Measurements from ENCODE around the gene CHMP1B.
A peak's percentile ranks its signal among the peaks of the same experiment; 100 is the strongest.
"Not testable (repeated sequence)": the region's sequence is repeated elsewhere in the genome, so short reads cannot be mapped to it uniquely, and the experiment has no call there.

Gene CHMP1B

DNA sequence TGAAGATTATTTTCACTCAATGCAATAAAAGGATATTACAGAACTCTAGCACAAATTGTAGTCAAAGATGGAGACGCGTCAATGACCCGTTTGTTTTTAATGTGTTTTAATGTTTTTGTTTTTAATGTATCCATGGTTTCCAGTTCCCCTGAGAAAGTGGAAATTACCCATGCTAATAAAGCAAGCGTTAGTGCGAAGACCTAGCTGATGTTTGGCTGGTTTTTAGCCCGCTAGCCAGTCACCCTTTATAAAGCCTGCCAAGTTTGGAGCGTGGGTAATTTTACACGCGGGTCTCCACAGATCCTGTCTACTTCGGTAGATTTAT is 430 bp upstream of the CHMP1B start:
- peaks cover 5% of the 10 kb centered on the region for H3K36me3 Mint-ChIP-seq (ENCODE audit: low read depth)
- peaks cover 51% of the 10 kb centered on the region for H3K4me1 Mint-ChIP-seq
- peak overlapping the region; percentile 98 for H3K4me3 Mint-ChIP-seq
- no peaks in the 10 kb centered on the region for H3K27me3 Mint-ChIP-seq
- no peaks in the 10 kb centered on the region for H3K9me3 Mint-ChIP-seq
- no peak for DNase-seq
- ATAC-seq, result peak; percentile 35
- H3K27ac Mint-ChIP-seq, result peak overlapping the region; percentile 98

DNA sequence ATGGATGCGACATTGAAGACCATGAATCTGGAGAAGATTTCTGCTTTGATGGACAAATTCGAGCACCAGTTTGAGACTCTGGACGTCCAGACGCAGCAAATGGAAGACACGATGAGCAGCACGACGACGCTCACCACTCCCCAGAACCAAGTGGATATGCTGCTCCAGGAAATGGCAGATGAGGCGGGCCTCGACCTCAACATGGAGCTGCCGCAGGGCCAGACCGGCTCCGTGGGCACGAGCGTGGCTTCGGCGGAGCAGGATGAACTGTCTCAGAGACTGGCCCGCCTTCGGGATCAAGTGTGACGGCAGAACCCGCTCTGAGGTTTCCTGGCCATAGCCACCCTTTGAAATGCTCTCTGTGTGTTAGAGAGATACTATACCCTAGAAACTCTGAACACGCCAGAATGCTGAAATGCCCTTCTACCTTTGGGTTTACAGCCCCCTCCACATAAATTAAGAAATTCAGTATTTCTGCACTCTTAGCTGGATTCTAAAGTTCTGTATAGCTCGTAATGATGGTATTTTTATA is 659 bp downstream of the CHMP1B start:
- ATAC-seq, result peak; percentile 37
- H3K27ac Mint-ChIP-seq, result peak overlapping the region; percentile 98
- H3K27me3 Mint-ChIP-seq, result no peaks in the 10 kb centered on the region
- H3K9me3 Mint-ChIP-seq, result no peaks in the 10 kb centered on the region
- DNase-seq, result peak; percentile 50
- H3K36me3 Mint-ChIP-seq (ENCODE audit: low read depth), result peaks cover 5% of the 10 kb centered on the region
- peak overlapping the region; percentile 98 for H3K4me3 Mint-ChIP-seq
- H3K4me1 Mint-ChIP-seq, result peaks cover 51% of the 10 kb centered on the region

DNA sequence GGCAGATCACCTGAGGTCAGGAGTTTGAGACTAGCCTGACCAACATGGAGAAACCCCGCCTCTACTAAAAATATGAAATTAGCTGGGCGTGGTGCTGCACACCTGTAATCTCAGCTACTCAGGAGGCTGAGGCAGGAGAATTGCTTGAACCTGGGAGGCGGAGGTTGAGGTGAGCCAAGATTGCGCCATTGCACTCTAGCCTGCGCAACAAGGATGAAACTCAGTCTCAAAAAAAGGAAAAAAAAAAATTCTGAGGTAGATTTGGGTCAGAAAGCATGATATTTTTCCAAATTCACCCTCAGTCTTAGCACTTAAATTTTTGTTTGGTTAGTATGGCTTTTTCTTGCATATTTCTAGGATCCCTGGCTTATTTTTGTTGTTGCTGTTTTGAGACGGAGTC is 3.3 kb downstream of the CHMP1B start:
- ATAC-seq; DNase-seq; H3K36me3 Mint-ChIP-seq (ENCODE audit: low read depth); H3K9me3 Mint-ChIP-seq; H3K4me3 Mint-ChIP-seq; H3K27ac Mint-ChIP-seq; H3K27me3 Mint-ChIP-seq: not testable (repeated sequence)
- peaks cover 42% of the 10 kb centered on the region for H3K4me1 Mint-ChIP-seq

DNA sequence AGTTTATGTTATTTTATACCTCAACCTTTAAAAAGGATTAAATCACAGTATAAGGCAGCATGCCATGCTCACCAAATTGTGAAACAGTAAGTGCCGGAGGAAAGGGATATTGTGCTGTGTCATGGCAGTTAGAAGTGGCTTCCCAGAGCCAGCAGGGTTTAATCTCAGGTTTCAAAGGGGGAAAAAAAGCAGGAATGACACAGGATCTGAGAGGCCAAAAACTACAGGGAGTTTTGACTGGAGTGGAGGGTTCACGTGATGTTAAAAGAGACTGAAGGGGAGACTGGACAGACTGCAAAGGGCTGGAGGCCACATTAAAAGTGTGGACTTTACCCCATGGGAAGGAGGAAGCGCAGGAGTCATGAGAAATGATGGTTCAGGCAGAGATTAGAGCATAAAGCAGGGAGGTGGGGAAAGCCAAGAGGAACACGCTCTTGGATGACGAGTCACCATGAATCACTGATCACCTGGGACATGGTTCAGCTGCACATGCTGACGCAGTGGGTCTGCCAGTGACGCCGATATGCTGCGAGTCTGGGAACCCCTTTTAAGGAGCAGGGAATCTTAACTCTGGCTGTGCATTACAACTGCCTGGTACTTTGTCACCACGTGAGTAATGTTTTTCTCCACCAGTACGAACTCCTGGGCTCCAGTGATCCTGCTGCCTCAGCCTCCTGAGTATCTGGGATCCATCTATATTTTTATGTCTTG is 6.1 kb downstream of the CHMP1B start:
- no peaks in the 10 kb centered on the region for H3K27me3 Mint-ChIP-seq
- no peak overlapping the region for H3K4me3 Mint-ChIP-seq
- H3K36me3 Mint-ChIP-seq (ENCODE audit: low read depth), result peaks cover 3% of the 10 kb centered on the region
- DNase-seq (no peak), ATAC-seq (no peak)
- no peaks in the 10 kb centered on the region for H3K9me3 Mint-ChIP-seq
- H3K4me1 Mint-ChIP-seq, result peaks cover 35% of the 10 kb centered on the region
- H3K27ac Mint-ChIP-seq, result no peak overlapping the region

DNA sequence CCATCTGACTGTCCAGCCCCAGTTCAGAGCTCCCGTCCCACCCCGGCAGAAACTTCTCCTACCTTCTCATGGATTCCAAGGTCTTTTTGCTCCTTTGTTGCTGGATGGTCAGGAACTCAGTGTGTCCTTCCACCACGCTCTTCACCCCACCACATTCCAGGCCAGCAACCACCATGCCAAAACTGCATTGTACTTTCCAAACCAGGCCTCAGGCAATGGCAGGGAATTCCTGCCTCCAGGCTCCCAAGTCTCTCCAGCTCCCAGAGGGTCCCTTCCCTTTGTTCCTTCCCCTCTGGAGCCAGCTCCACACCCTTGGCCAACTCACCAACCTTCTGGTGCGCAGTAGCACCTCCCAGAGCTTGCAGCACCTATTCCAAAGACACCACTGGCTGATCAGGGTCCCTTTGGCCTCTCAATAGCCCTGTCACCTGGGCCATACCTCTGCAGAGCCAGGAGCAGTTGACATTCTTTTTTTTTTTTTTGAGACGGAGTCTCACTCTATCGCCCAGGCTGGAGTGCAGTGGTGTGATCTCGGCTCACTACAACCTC is 8.1 kb downstream of the CHMP1B start:
- no peak overlapping the region for H3K27ac Mint-ChIP-seq
- H3K4me1 Mint-ChIP-seq, result peaks cover 18% of the 10 kb centered on the region
- H3K4me3 Mint-ChIP-seq, result no peak overlapping the region
- DNase-seq (no peak), ATAC-seq (no peak)
- no peaks in the 10 kb centered on the region for H3K9me3 Mint-ChIP-seq
- H3K36me3 Mint-ChIP-seq (ENCODE audit: low read depth), result peaks cover 1% of the 10 kb centered on the region
- no peaks in the 10 kb centered on the region for H3K27me3 Mint-ChIP-seq

DNA sequence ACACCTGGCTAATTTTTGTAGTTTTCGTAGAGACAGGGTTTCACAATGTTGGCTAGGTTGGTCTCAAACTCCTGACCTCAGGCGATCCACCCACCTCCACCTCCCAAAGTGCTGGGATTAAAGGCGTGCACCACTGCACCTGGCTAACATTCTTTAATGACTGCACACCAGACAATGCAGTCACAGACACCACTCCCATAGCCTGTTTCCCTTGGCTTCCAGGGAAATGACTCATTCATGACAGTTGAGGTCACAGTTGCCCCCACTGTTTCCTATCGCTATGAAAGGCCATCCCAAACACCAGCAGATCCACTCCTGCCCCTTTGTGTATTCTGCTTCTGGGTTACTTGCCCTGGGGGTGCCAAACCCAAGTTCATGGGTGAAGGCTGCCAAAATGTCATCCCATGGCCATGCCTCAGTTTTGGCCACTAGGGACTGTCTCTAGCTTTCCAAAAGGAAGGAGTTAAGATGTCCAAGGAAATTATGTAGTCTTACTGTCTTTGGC is 8.7 kb downstream of the CHMP1B start:
- no peaks in the 10 kb centered on the region for H3K9me3 Mint-ChIP-seq
- H3K27me3 Mint-ChIP-seq, result no peaks in the 10 kb centered on the region
- H3K4me3 Mint-ChIP-seq, result no peak overlapping the region
- peak overlapping the region; percentile 37 for H3K27ac Mint-ChIP-seq
- H3K4me1 Mint-ChIP-seq, result peaks cover 16% of the 10 kb centered on the region
- DNase-seq, result no peak
- ATAC-seq, result peak; percentile 77
- H3K36me3 Mint-ChIP-seq (ENCODE audit: low read depth), result no peaks in the 10 kb centered on the region

DNA sequence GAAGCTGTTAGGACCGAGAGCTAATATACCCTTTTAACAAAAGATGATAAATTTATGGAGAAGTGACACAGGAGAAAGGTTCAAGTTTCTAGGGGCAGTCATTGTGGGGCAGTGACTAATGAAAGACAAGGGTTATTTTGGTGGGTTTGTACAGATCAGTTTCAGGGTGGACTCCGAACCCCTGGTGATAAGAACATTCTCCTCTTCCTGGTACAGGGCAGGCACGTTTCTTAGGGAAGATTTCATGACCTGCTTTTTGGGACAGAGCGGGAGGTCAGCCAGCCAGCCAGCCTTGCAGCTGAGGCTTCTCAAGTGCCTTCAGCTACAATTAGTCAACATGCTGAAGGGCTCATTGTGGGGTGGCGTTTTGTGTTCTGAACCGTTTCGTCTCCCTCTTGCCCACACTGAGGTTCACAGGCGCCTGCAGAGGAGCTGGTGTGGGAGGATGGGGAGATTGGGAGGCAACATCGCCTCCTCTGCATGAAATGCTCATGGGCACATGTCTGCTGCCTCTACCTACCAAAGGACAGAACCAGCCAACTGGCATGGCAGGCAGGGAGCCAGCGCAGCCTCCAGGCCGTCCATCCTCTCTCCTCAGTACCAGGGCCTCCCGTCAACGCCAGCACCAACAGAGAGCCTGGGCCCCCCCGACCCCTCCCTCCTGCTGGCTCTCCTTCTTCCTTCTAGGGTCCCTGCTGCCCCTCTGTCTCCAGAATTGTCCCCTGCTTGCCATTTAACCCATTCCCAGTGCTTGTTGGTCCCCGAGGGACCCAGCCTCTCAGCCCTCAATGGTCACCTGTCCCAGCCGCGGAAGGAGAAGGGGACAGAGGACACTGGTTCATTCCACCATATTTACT is 9.6 kb downstream of the CHMP1B start:
- H3K4me1 Mint-ChIP-seq, result peaks cover 13% of the 10 kb centered on the region
- H3K27me3 Mint-ChIP-seq, result peaks cover 2% of the 10 kb centered on the region
- DNase-seq (no peak), ATAC-seq (no peak)
- H3K9me3 Mint-ChIP-seq, result no peaks in the 10 kb centered on the region
- H3K36me3 Mint-ChIP-seq (ENCODE audit: low read depth), result no peaks in the 10 kb centered on the region
- no peak overlapping the region for H3K4me3 Mint-ChIP-seq
- H3K27ac Mint-ChIP-seq, result no peak overlapping the region

DNA sequence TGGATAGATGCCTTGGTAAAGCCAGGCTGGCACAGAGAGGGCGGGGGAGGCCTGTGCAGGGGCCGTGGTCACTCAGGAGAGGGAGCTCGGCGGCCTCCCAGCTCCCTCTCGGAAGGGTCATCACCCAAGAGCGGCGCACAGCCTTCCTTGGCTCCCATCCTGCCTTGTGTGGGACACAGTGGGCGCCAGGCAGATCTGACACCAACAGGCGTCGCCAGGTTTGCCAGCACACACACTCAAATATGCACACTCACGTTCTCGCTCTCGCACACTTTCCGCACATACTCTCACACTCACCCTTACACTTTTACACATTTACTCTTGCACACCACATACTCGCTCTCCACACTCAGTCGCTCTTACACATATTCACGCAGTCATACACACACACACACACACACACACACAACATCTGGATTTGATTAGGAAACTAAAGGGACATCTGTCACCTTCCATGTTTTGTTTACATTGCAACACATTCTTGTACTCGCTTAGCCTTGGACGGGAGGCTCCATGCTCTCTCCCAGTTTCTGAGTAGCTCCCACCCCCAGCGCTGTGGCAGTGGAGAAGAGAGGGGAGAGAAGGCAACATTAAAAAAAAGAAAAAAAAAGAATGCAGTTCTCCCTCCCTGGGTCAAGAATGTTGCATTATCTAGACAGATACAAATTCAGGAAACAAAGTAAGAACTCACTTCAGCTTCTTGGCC is 10.5 kb downstream of the CHMP1B start:
- no peaks in the 10 kb centered on the region for H3K36me3 Mint-ChIP-seq (ENCODE audit: low read depth)
- no peak for DNase-seq
- H3K27me3 Mint-ChIP-seq, result peaks cover 2% of the 10 kb centered on the region
- H3K4me1 Mint-ChIP-seq, result peaks cover 13% of the 10 kb centered on the region
- no peak overlapping the region for H3K4me3 Mint-ChIP-seq
- no peak for ATAC-seq
- no peaks in the 10 kb centered on the region for H3K9me3 Mint-ChIP-seq
- no peak overlapping the region for H3K27ac Mint-ChIP-seq

DNA sequence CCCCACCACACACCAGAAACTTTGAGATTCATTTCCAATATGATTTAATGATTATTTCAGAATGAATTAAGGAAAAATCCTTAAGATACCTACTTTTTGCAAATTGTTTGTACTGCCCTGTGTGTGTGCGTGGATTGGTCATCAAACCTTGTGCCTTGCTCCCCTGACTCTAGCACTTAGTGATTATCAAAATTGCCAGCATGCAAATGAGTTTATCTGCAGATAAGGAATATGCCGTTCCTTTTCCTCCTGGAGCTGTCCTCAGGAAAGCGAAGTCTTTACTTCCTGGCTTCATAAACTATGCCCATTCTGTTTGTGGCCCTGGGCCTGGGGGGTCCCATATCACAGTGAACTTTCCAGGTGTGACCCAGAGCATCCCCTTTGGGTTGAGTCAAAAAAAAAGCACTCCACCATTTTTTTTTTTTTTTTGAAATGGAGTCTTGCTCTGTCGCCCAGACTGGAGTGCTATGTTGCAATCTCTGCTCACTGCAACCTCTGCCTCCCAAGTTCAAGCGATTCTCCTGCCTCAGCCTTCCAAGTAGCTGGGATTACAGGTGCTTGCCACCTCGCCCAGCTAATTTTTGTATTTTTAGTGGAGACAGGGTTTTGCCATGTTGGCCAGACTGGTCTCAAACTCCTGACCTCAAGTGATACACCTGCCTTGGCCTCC is 11.4 kb downstream of the CHMP1B start:
- H3K9me3 Mint-ChIP-seq, result no peaks in the 10 kb centered on the region
- H3K4me1 Mint-ChIP-seq, result peaks cover 13% of the 10 kb centered on the region
- H3K36me3 Mint-ChIP-seq (ENCODE audit: low read depth), result no peaks in the 10 kb centered on the region
- H3K27ac Mint-ChIP-seq, result no peak overlapping the region
- peaks cover 4% of the 10 kb centered on the region for H3K27me3 Mint-ChIP-seq
- DNase-seq (no peak), ATAC-seq (no peak)
- no peak overlapping the region for H3K4me3 Mint-ChIP-seq

DNA sequence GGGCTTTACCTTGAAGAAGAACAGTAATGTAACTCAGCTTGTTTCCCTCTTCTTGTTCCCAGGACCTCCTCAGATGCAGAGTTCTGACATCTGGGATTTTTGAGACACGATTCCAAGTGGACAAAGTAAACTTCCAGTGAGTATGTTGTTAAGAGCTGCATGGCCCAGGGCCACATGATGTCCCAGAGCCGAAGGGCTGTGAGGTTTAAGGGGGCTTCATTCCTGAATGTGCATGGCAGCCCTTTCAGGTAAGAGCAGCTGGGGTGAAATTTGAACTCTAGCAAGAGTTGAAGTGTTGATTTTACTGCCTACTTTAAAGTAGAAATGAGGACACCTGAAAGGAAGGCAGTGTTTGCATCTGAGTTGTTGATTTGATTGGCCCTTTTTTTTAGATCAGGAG is 13.3 kb downstream of the CHMP1B start:
- DNase-seq, result no peak
- Mint-ChIP-seq H3K27ac (no peak overlapping the region), H3K4me3 (no peak overlapping the region), H3K9me3 (no peaks in the 10 kb centered on the region), H3K4me1 (peaks cover 13% of the 10 kb centered on the region), H3K36me3 (ENCODE audit: low read depth) (no peaks in the 10 kb centered on the region), H3K27me3 (peaks cover 5% of the 10 kb centered on the region)
- no peak for ATAC-seq

DNA sequence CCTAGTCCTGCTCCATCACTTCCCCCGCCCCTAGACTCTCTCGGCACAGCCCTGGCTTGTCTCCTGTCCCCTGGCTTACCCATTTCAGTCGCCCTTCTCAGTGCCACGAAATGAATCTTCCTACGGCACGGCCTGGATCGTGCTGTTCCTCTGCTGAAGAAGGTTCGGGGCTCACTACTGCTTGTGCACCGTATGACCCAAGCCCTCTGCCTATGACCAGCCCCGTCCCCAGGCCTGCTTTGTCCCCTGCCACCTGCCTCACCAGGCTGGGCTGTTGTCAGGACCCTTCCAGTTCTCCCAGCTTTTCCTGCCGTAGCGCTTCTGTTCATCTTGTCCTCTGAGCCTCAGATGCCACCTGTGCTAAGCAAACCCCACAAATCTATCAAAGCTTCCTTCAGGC is 13.9 kb downstream of the CHMP1B start:
- H3K9me3 Mint-ChIP-seq, result no peaks in the 10 kb centered on the region
- H3K36me3 Mint-ChIP-seq (ENCODE audit: low read depth), result no peaks in the 10 kb centered on the region
- DNase-seq (no peak), ATAC-seq (no peak)
- no peak overlapping the region for H3K4me3 Mint-ChIP-seq
- peaks cover 9% of the 10 kb centered on the region for H3K4me1 Mint-ChIP-seq
- no peak overlapping the region for H3K27ac Mint-ChIP-seq
- H3K27me3 Mint-ChIP-seq, result peaks cover 5% of the 10 kb centered on the region

DNA sequence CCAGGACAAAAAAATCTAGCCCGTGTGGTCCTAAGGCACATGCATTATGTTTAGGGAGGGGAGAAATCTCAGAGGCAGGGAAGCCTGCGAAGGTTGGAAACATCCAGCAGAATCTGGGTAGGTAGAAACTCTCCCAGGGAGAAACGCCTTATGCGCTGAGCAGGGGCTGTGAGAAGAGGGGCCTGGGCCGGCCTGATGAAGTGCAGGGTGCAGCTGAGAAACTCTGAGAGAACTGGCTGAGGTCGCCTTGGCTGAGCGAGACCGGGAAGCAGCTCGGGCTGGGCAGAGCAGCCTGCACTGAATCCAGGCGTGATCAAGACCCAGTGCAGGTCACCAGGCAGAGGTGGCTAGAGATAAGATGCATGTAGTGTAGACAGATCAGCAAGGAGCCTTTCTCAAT is 15.1 kb downstream of the CHMP1B start:
- ATAC-seq, result no peak
- Mint-ChIP-seq H3K27ac (no peak overlapping the region), H3K9me3 (no peaks in the 10 kb centered on the region)

DNA sequence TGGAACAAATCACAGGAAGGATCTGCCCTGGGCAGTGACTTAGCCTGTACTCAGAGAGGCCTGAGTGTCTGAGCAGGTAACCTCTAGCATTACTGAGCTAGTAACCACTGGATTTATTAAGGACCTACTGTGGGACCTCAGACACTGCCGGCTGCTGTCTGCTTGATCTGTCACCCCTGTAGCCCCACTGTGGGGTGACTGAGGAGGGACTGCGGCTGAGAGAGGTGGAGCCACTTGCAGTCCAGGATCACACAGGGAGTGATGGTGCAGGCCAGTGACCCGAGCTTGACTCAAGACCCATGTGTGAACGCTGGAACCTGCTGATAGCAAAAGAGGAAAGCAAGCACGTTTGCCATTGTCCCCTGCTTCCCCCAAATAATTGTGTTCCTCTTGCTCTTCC is 15.6 kb downstream of the CHMP1B start:
- H3K4me3 Mint-ChIP-seq, result no peak overlapping the region
- H3K9me3 Mint-ChIP-seq, result no peaks in the 10 kb centered on the region
- peaks cover 5% of the 10 kb centered on the region for H3K27me3 Mint-ChIP-seq
- H3K27ac Mint-ChIP-seq, result no peak overlapping the region
- ATAC-seq (no peak), DNase-seq (no peak)
- no peaks in the 10 kb centered on the region for H3K36me3 Mint-ChIP-seq (ENCODE audit: low read depth)
- peaks cover 3% of the 10 kb centered on the region for H3K4me1 Mint-ChIP-seq

More for the DNA sequence above, 15.1 kb downstream of the CHMP1B start:
- DNase-seq, result no peak
- Mint-ChIP-seq H3K4me1 (peaks cover 3% of the 10 kb centered on the region), H3K36me3 (ENCODE audit: low read depth) (no peaks in the 10 kb centered on the region), H3K4me3 (no peak overlapping the region), H3K27me3 (peaks cover 5% of the 10 kb centered on the region)

DNA sequence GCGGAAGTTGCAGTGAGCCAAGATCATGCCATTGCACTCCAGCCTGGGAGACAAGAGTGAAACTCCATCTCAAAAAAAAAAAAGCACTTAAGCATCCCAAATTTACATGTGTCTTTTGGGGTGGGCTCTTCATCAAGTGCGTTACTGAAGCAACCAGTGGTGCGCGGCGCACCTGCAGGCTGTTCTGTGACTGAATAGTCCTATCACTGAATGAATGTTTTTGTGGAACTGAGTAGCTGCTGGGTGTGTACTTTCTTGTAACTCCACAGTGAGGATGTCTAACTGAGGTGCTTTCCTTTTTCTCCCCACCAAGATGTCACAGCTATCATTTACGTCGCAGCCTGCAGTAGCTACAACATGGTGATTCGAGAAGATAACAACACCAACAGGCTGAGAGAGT is 17.0 kb downstream of the CHMP1B start:
- Mint-ChIP-seq H3K27ac (no peak overlapping the region), H3K36me3 (ENCODE audit: low read depth) (no peaks in the 10 kb centered on the region), H3K4me1 (peaks cover 1% of the 10 kb centered on the region), H3K9me3 (no peaks in the 10 kb centered on the region), H3K4me3 (no peak overlapping the region), H3K27me3 (peaks cover 8% of the 10 kb centered on the region)
- DNase-seq (no peak), ATAC-seq (no peak)
